Lower leg skin (tissue), 4 donors: ENCODE data around the gene EXOSC7. TPM values are rescaled to one million over a fixed set of nuclear protein-coding genes. Genes with fewer than 3 reads are reported as not detected.

Source experiments
- DNase-seq, 2 donors: peaks; one replicate each; pipeline ENCODE4 v3.0.0-alpha.2; 2019; ENCODE audit warnings: low spot score in 2 of 2
- H3K4me3 ChIP-seq: fragments of 200-600 bp; sonication (generic); 2 replicates; pipeline ENCODE4 v1.5.1; 2017; ENCODE audit warnings: mild to moderate bottlenecking, low read depth; ENCODE audit not compliant: poor library complexity, severe bottlenecking
- POLR2A ChIP-seq, 2 donors: fragments of 450-650 bp; IDR thresholded peaks; one replicate each; pipeline ENCODE4 v1.6.1; 2016 to 2017; ENCODE audit warnings: antibody characterized with exemption in 2 of 2, mild to moderate bottlenecking in 1 of 2, moderate library complexity in 1 of 2
- WGBS, 2 donors: methylation state at CpG; one replicate each; pipeline ENCODE4 v1.1.5; 2018; 5-methylcytosine and 5-hydroxymethylcytosine counted together
- intact Hi-C: fragments of 100-400 bp; cut with DNase I; formaldehyde crosslinking; loops from one replicate; pipeline ENCODE4 v1.15.0; 2023; ENCODE audit warnings: low total_unique reads
- total RNA-seq, 4 donors: library from RNA; depleted of rRNA; stranded (reverse); fragments of >200 nt; gene quantifications; one replicate each; pipeline ENCODE4 v1.1.0, GENCODE V29; 2016
- TF ChIP-seq, protein P1 (sequence below), 3 donors: fragments of 450-650 bp; IDR thresholded peaks; one replicate each; pipeline ENCODE4 v1.5.1; 2016; ENCODE audit warnings: antibody characterized with exemption in 3 of 3, mild to moderate bottlenecking in 3 of 3, moderate library complexity in 2 of 3

EXOSC7 gene
- total RNA-seq, 4 donors from 2014 or later, result 77.4 to 178 (median 133) TPM

DNA sequence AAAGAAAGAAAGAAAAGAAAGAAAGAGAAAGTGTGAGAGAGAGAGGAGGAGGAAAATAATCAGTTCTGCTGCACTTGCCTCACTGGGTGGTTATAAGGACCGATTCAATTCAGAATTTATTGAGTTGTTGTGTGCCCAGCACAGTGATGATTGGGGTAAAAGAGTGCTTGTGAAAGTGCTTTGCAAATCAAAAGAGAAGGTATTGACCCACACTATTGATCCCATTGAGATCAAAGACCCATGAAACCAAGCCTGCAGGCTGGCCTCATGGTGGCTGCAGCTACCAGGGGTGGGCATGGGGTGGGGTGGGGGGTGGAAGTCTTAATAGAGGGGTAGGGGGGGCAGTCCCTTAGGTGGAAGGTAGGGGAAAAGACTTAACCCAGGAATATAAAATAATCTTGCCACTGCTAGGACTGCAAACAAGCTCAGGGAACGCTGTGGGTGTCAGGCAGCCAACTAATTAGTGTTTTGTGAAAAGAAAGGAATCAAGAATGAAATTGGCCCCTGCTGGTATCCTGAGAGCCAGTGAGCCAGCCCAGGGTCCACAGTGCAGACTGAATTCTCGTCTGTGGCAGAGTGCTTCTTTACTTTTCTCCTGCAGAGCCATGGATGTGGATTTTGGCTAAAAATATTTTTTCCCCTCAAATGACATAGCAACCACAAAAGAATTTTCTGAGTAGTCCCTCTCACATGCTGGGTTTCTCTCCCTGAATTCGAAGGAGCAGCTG, 84.3 kb downstream of the EXOSC7 start:
- WGBS, 2 donors, result 64 to 66% methylated on average over 4 of the region's 4 CpGs
- H3K4me3 ChIP-seq, result no peak overlapping the region
- no peak for DNase-seq
- intact Hi-C loops, result no loop called here
- no peak for TF ChIP-seq POLR2A (IDR thresholded peaks at IDR 0.05)
- TF ChIP-seq, protein P1, sequence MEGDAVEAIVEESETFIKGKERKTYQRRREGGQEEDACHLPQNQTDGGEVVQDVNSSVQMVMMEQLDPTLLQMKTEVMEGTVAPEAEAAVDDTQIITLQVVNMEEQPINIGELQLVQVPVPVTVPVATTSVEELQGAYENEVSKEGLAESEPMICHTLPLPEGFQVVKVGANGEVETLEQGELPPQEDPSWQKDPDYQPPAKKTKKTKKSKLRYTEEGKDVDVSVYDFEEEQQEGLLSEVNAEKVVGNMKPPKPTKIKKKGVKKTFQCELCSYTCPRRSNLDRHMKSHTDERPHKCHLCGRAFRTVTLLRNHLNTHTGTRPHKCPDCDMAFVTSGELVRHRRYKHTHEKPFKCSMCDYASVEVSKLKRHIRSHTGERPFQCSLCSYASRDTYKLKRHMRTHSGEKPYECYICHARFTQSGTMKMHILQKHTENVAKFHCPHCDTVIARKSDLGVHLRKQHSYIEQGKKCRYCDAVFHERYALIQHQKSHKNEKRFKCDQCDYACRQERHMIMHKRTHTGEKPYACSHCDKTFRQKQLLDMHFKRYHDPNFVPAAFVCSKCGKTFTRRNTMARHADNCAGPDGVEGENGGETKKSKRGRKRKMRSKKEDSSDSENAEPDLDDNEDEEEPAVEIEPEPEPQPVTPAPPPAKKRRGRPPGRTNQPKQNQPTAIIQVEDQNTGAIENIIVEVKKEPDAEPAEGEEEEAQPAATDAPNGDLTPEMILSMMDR (IDR thresholded peaks at IDR 0.05), result no peak

Other genes starting within 250 kb of the EXOSC7 start
- 1 to 10 TPM; 1.1 to 5.8 (median 3.6) TPM for gene ZNF501, start 246.6 kb upstream of the EXOSC7 start, total RNA-seq
- 10 to 100 TPM; 20.1 to 22.3 (median 20.8) TPM for gene KIAA1143, start 214.6 kb upstream of the EXOSC7 start, total RNA-seq
- gene KIF15, start 214.4 kb upstream of the EXOSC7 start, total RNA-seq, result 1 to 10 TPM in 3 of 4 donors, under 1 TPM in 1; 0.79 to 3.5 (median 2.4) TPM
- gene TMEM42, start 114.3 kb upstream of the EXOSC7 start, total RNA-seq, result 10 to 100 TPM; 10.1 to 18.3 (median 13.8) TPM
- 1 to 10 TPM in 2 of 4 donors, under 1 TPM in 1, not detected in 1; 0.26 to 1.4 (median 1.3) TPM for gene TGM4, start 101.6 kb upstream of the EXOSC7 start, total RNA-seq
- gene ZDHHC3, start 70 bp upstream of the EXOSC7 start, total RNA-seq, result 100 to 1,000 TPM; 146 to 177 (median 159) TPM
- 100 to 1,000 TPM in 1 of 4 donors, 10 to 100 TPM in 3; 15.0 to 113 (median 29.8) TPM for gene CLEC3B, start 50.1 kb downstream of the EXOSC7 start, total RNA-seq
- gene CDCP1, start 170.1 kb downstream of the EXOSC7 start, total RNA-seq, result 10 to 100 TPM; 43.8 to 79.0 (median 57.1) TPM